Upper lobe of right lung (tissue), 1 donor: ENCODE data around the gene CRTC1. TPM values are rescaled to one million over a fixed set of nuclear protein-coding genes. Genes with fewer than 3 reads are reported as not detected.
"Not testable (repeated sequence)": the region's sequence is repeated elsewhere in the genome, so short reads cannot be mapped to it uniquely, and the experiment has no call there.

Experiments
- ATAC-seq: fragments of 200-7000 bp; cut with Tn5 transposase; one replicate; pipeline ENCODE4 v1.9.1; 2020; ENCODE audit warnings: mild to moderate bottlenecking, moderate library complexity
- DNase-seq: peaks from one replicate; pipeline ENCODE4 v3.0.0-alpha.2; 2020
- H3K27ac ChIP-seq: fragments of 200-600 bp; one replicate; pipeline ENCODE4 v1.8.0; 2022
- H3K27me3 ChIP-seq: fragments of 200-600 bp; one replicate; pipeline ENCODE4 v1.8.0; 2022; ENCODE audit warnings: mild to moderate bottlenecking
- H3K36me3 ChIP-seq: fragments of 200-600 bp; one replicate; pipeline ENCODE4 v1.8.0; 2022
- H3K4me1 ChIP-seq: fragments of 200-600 bp; one replicate; pipeline ENCODE4 v1.8.0; 2022
- H3K4me3 ChIP-seq: fragments of 200-600 bp; one replicate; pipeline ENCODE4 v1.8.0; 2022; ENCODE audit warnings: mild to moderate bottlenecking
- H3K9me3 ChIP-seq: fragments of 200-600 bp; one replicate; pipeline ENCODE4 v1.8.0; 2022
- intact Hi-C: fragments of 100-400 bp; cut with DNase I; formaldehyde crosslinking; loops from one replicate; pipeline ENCODE4 v1.11.0; 2022
- total RNA-seq: library from RNA; stranded (reverse); fragmentation: NEBNext Ultra II Directional; extraction: Animal tissue kit (Norgen Biotek cat#: 25700); gene quantifications from one replicate; pipeline ENCODE4 v1.2.1, GENCODE V29; 2021
- TF ChIP-seq, protein P1 (sequence below): fragments of 200-600 bp; IDR thresholded peaks from one replicate; pipeline ENCODE4 v1.8.0; 2022; ENCODE audit warnings: antibody characterized with exemption
- donor health status: DM: no; HTN: yes; CAD: no; lungs with severe emphysema.

Gene CRTC1
- total RNA-seq, 1 donor from 2014 or later: 13.8 TPM

- intact Hi-C loops: no loop called here
- H3K4me3 ChIP-seq: no peak overlapping the region
- H3K27me3 ChIP-seq: no peaks in the 10 kb centered on the region
- TF ChIP-seq, protein P1, sequence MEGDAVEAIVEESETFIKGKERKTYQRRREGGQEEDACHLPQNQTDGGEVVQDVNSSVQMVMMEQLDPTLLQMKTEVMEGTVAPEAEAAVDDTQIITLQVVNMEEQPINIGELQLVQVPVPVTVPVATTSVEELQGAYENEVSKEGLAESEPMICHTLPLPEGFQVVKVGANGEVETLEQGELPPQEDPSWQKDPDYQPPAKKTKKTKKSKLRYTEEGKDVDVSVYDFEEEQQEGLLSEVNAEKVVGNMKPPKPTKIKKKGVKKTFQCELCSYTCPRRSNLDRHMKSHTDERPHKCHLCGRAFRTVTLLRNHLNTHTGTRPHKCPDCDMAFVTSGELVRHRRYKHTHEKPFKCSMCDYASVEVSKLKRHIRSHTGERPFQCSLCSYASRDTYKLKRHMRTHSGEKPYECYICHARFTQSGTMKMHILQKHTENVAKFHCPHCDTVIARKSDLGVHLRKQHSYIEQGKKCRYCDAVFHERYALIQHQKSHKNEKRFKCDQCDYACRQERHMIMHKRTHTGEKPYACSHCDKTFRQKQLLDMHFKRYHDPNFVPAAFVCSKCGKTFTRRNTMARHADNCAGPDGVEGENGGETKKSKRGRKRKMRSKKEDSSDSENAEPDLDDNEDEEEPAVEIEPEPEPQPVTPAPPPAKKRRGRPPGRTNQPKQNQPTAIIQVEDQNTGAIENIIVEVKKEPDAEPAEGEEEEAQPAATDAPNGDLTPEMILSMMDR: no peak
- H3K4me1 ChIP-seq: no peaks in the 10 kb centered on the region
- no peaks in the 10 kb centered on the region for H3K9me3 ChIP-seq
- DNase-seq: no peak
- no peak overlapping the region for H3K27ac ChIP-seq
- ATAC-seq: no peak
- H3K36me3 ChIP-seq: no peaks in the 10 kb centered on the region
Measured at GRCh38 chr19:18731562-18732008, 48.1 kb downstream of the CRTC1 start.

- TF ChIP-seq, protein P1: no peak
- Histone ChIP-seq H3K4me1 (no peaks in the 10 kb centered on the region), H3K27me3 (no peaks in the 10 kb centered on the region), H3K27ac (no peak overlapping the region), H3K4me3 (no peak overlapping the region), H3K9me3 (no peaks in the 10 kb centered on the region), H3K36me3 (no peaks in the 10 kb centered on the region)
- intact Hi-C loops: no loop called here
- ATAC-seq (no peak), DNase-seq (no peak)
Measured at GRCh38 chr19:18733196-18733647, 49.7 kb downstream of the CRTC1 start.

DNA sequence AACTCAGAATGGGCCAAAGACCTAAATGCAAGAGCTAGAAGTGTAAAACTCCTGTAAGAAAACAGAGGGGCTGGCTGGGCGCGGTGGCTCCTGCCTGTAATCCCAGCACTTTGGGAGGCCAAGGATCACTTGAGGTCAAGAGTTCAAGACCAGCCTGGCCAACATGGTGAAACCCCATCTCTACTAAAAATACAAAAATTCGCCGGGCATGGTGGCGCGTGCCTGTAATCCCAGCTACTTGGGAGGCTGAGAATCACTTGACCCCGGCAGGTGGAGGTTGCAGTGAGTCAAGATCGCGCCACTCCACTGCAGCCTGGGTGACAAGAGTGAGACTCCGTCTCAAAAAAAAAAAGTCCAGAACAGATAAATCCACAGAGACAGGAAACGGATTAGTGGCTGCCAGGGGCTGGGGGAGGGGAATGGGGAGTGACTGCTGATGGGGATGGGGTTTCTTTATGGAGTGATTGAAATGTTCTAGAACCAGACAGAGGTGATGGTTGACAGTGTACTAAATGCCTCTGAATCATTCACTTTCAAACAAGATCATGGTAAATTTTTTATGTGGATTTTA is 50.4 kb downstream of the CRTC1 start:
- H3K9me3 ChIP-seq, H3K4me3 ChIP-seq, H3K4me1 ChIP-seq, H3K27me3 ChIP-seq, DNase-seq, intact Hi-C loops, ATAC-seq, H3K36me3 ChIP-seq, H3K27ac ChIP-seq: not testable (repeated sequence)

GRCh38 chr19:18735324-18735723 is 51.8 kb downstream of the CRTC1 start:
- Histone ChIP-seq H3K4me3 (no peak overlapping the region), H3K36me3 (no peaks in the 10 kb centered on the region), H3K4me1 (no peaks in the 10 kb centered on the region), H3K27ac (no peak overlapping the region), H3K27me3 (no peaks in the 10 kb centered on the region), H3K9me3 (no peaks in the 10 kb centered on the region)
- no peak for DNase-seq
- ATAC-seq: no peak
- TF ChIP-seq, protein P1: no peak
- intact Hi-C loops: no loop called here

- Histone ChIP-seq H3K9me3 (no peaks in the 10 kb centered on the region), H3K36me3 (no peaks in the 10 kb centered on the region), H3K4me3 (no peak overlapping the region), H3K4me1 (no peaks in the 10 kb centered on the region), H3K27me3 (no peaks in the 10 kb centered on the region), H3K27ac (no peak overlapping the region)
- ATAC-seq (no peak), DNase-seq (no peak)
- intact Hi-C loops: no loop called here
- TF ChIP-seq, protein P1: no peak
Measured at GRCh38 chr19:18735752-18736151, 52.3 kb downstream of the CRTC1 start.

DNA sequence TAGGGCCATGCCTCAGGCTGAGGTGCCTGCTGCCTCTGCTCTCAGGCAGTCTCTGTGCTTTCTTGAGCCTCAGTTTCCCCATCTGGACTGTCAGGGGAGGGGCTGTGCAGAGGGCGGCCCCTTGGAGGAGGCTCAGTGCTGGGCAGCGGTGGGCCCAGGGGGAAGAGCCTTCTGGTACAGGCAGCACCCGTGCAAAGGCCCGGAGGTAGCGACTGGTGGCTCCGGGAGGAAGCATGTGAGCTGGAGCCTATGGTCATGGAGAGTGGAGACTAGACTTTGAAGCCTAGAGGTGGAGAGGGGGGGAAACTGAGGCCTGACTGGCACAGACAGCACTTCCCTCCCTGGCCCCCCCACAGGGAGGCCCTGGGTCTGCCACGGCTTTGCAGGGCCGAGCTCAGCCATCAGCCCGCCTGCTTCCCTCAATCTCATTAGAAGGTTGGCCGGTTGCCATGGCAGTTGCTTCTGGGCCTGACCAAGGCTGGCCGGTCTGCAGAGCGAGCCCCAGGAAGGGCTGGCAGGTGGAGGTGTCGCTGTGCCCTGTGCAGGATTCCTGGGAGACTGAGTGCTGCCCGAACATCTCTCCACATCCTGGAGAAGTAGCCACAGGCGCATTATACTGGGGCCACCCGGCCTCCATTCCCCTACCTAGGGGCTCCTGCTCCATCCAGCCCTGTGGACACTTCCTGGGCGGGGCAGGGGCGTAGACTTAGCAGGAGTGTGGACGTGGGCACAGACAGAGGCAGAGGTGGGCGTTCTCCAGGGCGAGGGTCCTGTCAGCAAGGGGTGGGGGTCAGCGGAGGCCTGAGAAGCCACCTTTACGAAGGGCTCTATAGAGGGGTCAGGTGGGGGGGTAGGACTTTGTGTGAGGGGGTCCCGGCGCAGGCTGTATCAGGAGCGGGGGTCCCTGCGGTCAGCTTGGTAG is 53.2 kb downstream of the CRTC1 start:
- H3K9me3 ChIP-seq: no peaks in the 10 kb centered on the region
- H3K4me1 ChIP-seq: peaks cover 5% of the 10 kb centered on the region
- H3K27me3 ChIP-seq: no peaks in the 10 kb centered on the region
- H3K4me3 ChIP-seq: no peak overlapping the region
- H3K27ac ChIP-seq: no peak overlapping the region
- no peak for DNase-seq
- TF ChIP-seq, protein P1: no peak
- intact Hi-C loops: no loop called here
- H3K36me3 ChIP-seq: no peaks in the 10 kb centered on the region
- ATAC-seq: no peak
